ENCODE measurements around the gene IL4R.

DNA sequence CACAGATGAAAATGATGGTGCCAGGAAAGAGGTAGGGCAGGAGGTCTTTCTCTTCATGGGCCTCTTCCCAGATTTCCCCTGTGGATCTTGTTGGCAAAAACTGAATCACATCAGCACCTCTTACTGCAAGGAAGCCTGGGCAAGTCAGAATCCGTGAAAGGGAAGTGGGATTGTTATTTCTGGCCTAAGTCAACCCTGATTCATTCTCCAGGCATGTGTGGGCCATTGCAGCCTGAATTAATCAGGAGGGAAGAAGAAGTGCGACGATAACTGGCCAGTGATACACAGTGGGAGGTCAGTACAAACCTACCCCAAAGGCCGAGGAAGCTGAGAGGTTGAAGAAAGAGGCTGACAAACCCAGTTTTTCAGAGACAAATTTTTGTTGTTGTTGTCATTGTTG is 27.3 kb upstream of the IL4R start:
- TF ChIP-seq CTCF (conservative IDR thresholded peaks at IDR 0.05 in 1 of 2, IDR thresholded peaks at IDR 0.05 in 1 of 2; ENCODE audit: low read depth in 1 of 2, low read length in 2 of 2) (no peak), EZH2 (IDR thresholded peaks at IDR 0.05; ENCODE audit: low read length, missing control alignments) (no peak)

All from fibroblast of lung (primary cell).